Measurements from ENCODE around the gene MYO18B.

MYO18B gene

GRCh38 chr22:25884121-25884520 lies 142.1 kb downstream of the MYO18B start:
- no peak overlapping the region for H3K9ac ChIP-seq (ENCODE audit: low read length)
- no peak overlapping the region for H3K4me3 ChIP-seq (ENCODE audit: low read length)
- H3K79me2 ChIP-seq (ENCODE audit: low read length), result no peaks in the 10 kb centered on the region
- no peak overlapping the region for H3K4me2 ChIP-seq (ENCODE audit: low read length)
- H3K27ac ChIP-seq (ENCODE audit: low read length), result no peak overlapping the region
- no peaks in the 10 kb centered on the region for H3K27me3 ChIP-seq (ENCODE audit: low read depth, low read length)
- peaks cover 16% of the 10 kb centered on the region for H3K4me1 ChIP-seq (ENCODE audit: low read length)
- H3K36me3 ChIP-seq (replicated peaks; ENCODE audit: low read depth, low read length), result peaks cover 26% of the 10 kb centered on the region
- H4K20me1 ChIP-seq (ENCODE audit: insufficient read depth, low read length), result no peaks in the 10 kb centered on the region
- H3K9me3 ChIP-seq (ENCODE audit: insufficient read depth, low read length), result no peaks in the 10 kb centered on the region
- TF ChIP-seq CTCF (IDR thresholded peaks at IDR 0.05; ENCODE audit: low read depth, low read length) (no peak), EZH2phosphoT487 (IDR thresholded peaks at IDR 0.05; ENCODE audit: low read depth) (no peak)
- no peak overlapping the region for H2AFZ ChIP-seq (ENCODE audit: low read depth, low read length)

DNA sequence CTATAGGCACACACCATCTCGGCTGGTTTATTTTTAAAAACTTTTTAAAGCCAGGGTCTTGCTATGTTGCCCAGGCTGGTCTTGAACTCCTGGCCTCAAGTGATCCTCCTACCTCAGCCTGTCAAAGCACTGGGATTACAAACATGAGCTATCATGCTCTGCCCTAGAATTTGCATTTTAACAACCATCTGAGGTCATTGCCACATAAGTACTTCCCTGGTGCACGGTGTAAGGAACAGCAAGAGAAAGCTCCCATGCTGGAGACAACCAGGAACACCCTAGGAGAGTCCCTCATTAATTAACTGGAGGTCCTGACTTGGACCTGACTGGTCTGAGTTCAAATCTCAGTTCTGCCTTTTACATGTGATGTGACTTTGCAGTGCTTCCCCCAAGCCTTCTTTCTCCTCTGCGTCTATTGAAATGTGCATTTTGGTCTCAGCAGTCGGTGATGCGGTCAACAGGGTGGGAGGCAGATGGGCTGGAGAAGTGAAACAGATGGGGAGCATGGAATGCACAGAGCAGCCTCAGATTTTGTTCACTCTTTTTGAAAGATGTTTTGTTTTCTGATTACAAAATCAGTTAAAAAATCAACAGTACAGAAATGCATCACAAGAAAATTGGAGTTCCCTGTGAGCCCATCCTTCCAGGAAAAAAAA lies 146.5 kb downstream of the MYO18B start:
- Histone ChIP-seq H3K4me2 (ENCODE audit: low read length) (0 out of 2 replicates have a peak overlapping the region, but pooled peaks have one; percentile 1), H3K4me3 (ENCODE audit: low read length) (no peak overlapping the region), H3K79me2 (ENCODE audit: low read length) (no peaks in the 10 kb centered on the region), H3K9ac (ENCODE audit: low read length) (no peak overlapping the region), H3K4me1 (ENCODE audit: low read length) (peaks cover 16% of the 10 kb centered on the region), H3K27ac (ENCODE audit: low read length) (no peak overlapping the region), H3K27me3 (ENCODE audit: low read depth, low read length) (no peaks in the 10 kb centered on the region), H2AFZ (ENCODE audit: low read depth, low read length) (no peak overlapping the region), H3K9me3 (ENCODE audit: insufficient read depth, low read length) (no peaks in the 10 kb centered on the region), H3K36me3 (replicated peaks; ENCODE audit: low read depth, low read length) (peaks cover 33% of the 10 kb centered on the region), H4K20me1 (ENCODE audit: insufficient read depth, low read length) (no peaks in the 10 kb centered on the region)
- TF ChIP-seq EZH2phosphoT487 (IDR thresholded peaks at IDR 0.05; ENCODE audit: low read depth) (no peak), CTCF (IDR thresholded peaks at IDR 0.05; ENCODE audit: low read depth, low read length) (no peak)

DNA sequence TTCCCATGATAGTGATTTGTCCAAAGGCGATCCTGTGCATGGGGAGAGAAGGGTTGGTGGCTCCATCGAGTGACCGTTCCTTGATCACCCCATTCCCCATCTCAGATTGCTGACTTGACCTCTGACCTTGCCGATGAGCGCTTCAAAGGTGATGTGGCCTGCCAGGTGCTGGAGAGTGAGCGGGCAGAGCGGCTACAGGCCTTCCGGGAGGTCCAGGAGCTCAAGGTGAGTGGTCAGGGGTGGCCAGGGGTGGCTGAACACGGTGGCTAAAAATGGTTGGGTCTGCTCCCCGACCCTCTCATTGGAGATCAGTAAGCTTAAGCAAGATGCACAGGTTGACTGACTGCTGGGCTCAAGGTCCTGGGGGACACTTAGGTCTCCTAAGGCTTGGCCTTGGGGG lies 148.7 kb downstream of the MYO18B start:
- no peak overlapping the region for H2AFZ ChIP-seq (ENCODE audit: low read depth, low read length)
- no peaks in the 10 kb centered on the region for H3K9me3 ChIP-seq (ENCODE audit: insufficient read depth, low read length)
- H3K9ac ChIP-seq (ENCODE audit: low read length), result no peak overlapping the region
- H3K4me3 ChIP-seq (ENCODE audit: low read length), result no peak overlapping the region
- TF ChIP-seq EZH2phosphoT487 (IDR thresholded peaks at IDR 0.05; ENCODE audit: low read depth) (no peak), CTCF (IDR thresholded peaks at IDR 0.05; ENCODE audit: low read depth, low read length) (no peak)
- H3K79me2 ChIP-seq (ENCODE audit: low read length), result no peaks in the 10 kb centered on the region
- no peaks in the 10 kb centered on the region for H3K27me3 ChIP-seq (ENCODE audit: low read depth, low read length)
- H3K4me1 ChIP-seq (ENCODE audit: low read length), result peaks cover 16% of the 10 kb centered on the region
- no peaks in the 10 kb centered on the region for H4K20me1 ChIP-seq (ENCODE audit: insufficient read depth, low read length)
- H3K4me2 ChIP-seq (ENCODE audit: low read length), result no peak overlapping the region
- peaks cover 42% of the 10 kb centered on the region for H3K36me3 ChIP-seq (replicated peaks; ENCODE audit: low read depth, low read length)
- H3K27ac ChIP-seq (ENCODE audit: low read length), result no peak overlapping the region

- H3K36me3 ChIP-seq (replicated peaks; ENCODE audit: low read depth, low read length), result peaks cover 49% of the 10 kb centered on the region
- no peaks in the 10 kb centered on the region for H4K20me1 ChIP-seq (ENCODE audit: insufficient read depth, low read length)
Measured at GRCh38 chr22:25892678-25893077, 150.7 kb downstream of the MYO18B start.

More at GRCh38 chr22:25892678-25893077, 150.7 kb downstream of the MYO18B start:
- Histone ChIP-seq H3K79me2 (ENCODE audit: low read length) (no peaks in the 10 kb centered on the region), H3K9me3 (ENCODE audit: insufficient read depth, low read length) (no peaks in the 10 kb centered on the region), H3K9ac (ENCODE audit: low read length) (no peak overlapping the region), H2AFZ (ENCODE audit: low read depth, low read length) (no peak overlapping the region), H3K27ac (ENCODE audit: low read length) (no peak overlapping the region), H3K4me3 (ENCODE audit: low read length) (no peak overlapping the region), H3K27me3 (ENCODE audit: low read depth, low read length) (no peaks in the 10 kb centered on the region), H3K4me2 (ENCODE audit: low read length) (no peak overlapping the region), H3K4me1 (ENCODE audit: low read length) (peaks cover 14% of the 10 kb centered on the region)
- no peak for TF ChIP-seq EZH2phosphoT487 (IDR thresholded peaks at IDR 0.05; ENCODE audit: low read depth)
- peak; percentile 23; the same call in 1 of the 2 replicates for TF ChIP-seq CTCF (IDR thresholded peaks at IDR 0.05; ENCODE audit: low read depth, low read length)
